H1 (cell line): ENCODE measurements around the gene HIVEP3. TPM values are rescaled to one million over a fixed set of nuclear protein-coding genes. Genes with fewer than 3 reads are reported as not detected.

Source experiments
- CEBPB ChIP-seq: IDR thresholded peaks from 2 replicates; pipeline ENCODE4 v1.6.1; 2012; ENCODE audit warnings: low read depth, low read length
- polyA plus RNA-seq, 7 experiments: library from polyadenylated mRNA; depleted of rRNA in 3 of 7; stranded (reverse) in 5 of 7; unstranded in 2 of 7; fragments of >200 nt in 5 of 7; fragments of 200-250 nt in 2 of 7; gene quantifications; 1 replicate in 5 of 7; 2 replicates in 1 of 7; 4 replicates in 1 of 7; pipeline versions ENCODE4 v1.2.1 to v1.2.3, GENCODE V29; 2011 to 2013; ENCODE audit warnings: missing spikeins in 2 of 7, mixed read lengths in 2 of 7
- total RNA-seq: library from RNA; stranded (reverse); fragmentation: NEBNext Ultra II Directional; extraction: Animal tissue kit (Norgen Biotek cat#: 25700); gene quantifications from 2 replicates; pipeline ENCODE4 v1.2.1, GENCODE V29; 2021
- TF ChIP-seq, protein P1 (sequence below): fragments of 300-600 bp; sonication (generic); IDR thresholded peaks from 2 replicates; pipeline ENCODE4 v1.7.1; 2012; ENCODE audit warnings: low read length, moderate library complexity, mild to moderate bottlenecking, inconsistent platforms; ENCODE audit not compliant: insufficient replicate concordance

The HIVEP3 gene
- total and polyA plus RNA-seq, 2 of the 8 experiments (the other 6 are each of a cell fraction or from before 2014, with no cell fraction given): 0.24 to 0.69 TPM

DNA sequence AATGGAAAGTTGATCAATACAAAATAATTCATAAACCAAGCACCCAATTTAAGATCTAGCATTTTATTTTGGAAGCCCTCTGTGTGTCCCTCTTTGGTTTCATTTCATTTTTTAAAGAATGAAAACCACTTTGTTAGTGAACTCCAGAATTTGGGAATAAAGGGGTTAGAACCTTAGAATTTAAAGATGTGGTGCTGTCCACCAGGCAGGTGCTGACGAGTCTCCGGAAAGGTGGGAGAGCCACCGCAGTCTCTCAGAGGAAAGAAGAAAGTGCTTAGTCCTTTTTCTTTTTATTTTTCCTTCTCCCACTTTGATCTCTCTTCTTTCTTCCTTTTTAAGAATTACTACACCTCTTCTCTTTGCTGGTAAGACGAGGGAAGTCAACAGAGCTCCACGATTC, 20.5 kb upstream of the HIVEP3 start (continued):
- TF ChIP-seq, protein P1, sequence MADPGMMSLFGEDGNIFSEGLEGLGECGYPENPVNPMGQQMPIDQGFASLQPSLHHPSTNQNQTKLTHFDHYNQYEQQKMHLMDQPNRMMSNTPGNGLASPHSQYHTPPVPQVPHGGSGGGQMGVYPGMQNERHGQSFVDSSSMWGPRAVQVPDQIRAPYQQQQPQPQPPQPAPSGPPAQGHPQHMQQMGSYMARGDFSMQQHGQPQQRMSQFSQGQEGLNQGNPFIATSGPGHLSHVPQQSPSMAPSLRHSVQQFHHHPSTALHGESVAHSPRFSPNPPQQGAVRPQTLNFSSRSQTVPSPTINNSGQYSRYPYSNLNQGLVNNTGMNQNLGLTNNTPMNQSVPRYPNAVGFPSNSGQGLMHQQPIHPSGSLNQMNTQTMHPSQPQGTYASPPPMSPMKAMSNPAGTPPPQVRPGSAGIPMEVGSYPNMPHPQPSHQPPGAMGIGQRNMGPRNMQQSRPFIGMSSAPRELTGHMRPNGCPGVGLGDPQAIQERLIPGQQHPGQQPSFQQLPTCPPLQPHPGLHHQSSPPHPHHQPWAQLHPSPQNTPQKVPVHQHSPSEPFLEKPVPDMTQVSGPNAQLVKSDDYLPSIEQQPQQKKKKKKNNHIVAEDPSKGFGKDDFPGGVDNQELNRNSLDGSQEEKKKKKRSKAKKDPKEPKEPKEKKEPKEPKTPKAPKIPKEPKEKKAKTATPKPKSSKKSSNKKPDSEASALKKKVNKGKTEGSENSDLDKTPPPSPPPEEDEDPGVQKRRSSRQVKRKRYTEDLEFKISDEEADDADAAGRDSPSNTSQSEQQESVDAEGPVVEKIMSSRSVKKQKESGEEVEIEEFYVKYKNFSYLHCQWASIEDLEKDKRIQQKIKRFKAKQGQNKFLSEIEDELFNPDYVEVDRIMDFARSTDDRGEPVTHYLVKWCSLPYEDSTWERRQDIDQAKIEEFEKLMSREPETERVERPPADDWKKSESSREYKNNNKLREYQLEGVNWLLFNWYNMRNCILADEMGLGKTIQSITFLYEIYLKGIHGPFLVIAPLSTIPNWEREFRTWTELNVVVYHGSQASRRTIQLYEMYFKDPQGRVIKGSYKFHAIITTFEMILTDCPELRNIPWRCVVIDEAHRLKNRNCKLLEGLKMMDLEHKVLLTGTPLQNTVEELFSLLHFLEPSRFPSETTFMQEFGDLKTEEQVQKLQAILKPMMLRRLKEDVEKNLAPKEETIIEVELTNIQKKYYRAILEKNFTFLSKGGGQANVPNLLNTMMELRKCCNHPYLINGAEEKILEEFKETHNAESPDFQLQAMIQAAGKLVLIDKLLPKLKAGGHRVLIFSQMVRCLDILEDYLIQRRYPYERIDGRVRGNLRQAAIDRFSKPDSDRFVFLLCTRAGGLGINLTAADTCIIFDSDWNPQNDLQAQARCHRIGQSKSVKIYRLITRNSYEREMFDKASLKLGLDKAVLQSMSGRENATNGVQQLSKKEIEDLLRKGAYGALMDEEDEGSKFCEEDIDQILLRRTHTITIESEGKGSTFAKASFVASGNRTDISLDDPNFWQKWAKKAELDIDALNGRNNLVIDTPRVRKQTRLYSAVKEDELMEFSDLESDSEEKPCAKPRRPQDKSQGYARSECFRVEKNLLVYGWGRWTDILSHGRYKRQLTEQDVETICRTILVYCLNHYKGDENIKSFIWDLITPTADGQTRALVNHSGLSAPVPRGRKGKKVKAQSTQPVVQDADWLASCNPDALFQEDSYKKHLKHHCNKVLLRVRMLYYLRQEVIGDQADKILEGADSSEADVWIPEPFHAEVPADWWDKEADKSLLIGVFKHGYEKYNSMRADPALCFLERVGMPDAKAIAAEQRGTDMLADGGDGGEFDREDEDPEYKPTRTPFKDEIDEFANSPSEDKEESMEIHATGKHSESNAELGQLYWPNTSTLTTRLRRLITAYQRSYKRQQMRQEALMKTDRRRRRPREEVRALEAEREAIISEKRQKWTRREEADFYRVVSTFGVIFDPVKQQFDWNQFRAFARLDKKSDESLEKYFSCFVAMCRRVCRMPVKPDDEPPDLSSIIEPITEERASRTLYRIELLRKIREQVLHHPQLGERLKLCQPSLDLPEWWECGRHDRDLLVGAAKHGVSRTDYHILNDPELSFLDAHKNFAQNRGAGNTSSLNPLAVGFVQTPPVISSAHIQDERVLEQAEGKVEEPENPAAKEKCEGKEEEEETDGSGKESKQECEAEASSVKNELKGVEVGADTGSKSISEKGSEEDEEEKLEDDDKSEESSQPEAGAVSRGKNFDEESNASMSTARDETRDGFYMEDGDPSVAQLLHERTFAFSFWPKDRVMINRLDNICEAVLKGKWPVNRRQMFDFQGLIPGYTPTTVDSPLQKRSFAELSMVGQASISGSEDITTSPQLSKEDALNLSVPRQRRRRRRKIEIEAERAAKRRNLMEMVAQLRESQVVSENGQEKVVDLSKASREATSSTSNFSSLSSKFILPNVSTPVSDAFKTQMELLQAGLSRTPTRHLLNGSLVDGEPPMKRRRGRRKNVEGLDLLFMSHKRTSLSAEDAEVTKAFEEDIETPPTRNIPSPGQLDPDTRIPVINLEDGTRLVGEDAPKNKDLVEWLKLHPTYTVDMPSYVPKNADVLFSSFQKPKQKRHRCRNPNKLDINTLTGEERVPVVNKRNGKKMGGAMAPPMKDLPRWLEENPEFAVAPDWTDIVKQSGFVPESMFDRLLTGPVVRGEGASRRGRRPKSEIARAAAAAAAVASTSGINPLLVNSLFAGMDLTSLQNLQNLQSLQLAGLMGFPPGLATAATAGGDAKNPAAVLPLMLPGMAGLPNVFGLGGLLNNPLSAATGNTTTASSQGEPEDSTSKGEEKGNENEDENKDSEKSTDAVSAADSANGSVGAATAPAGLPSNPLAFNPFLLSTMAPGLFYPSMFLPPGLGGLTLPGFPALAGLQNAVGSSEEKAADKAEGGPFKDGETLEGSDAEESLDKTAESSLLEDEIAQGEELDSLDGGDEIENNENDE: peak; percentile 68
- TF ChIP-seq CEBPB: no peak
- TF ChIP-seq, all 59 proteins: peak for 1
